Activated gamma-delta T cell (primary cell): ENCODE measurements around the gene ZBTB24.
"Not testable (repeated sequence)": the region's sequence is repeated elsewhere in the genome, so short reads cannot be mapped to it uniquely, and the experiment has no call there.

ENCODE experiments used
- DNase-seq: peaks from one replicate; lab custom pipeline; 2025; lab: John Stamatoyannopoulos, UW
- total RNA-seq, 2 donors: gene quantifications; one replicate each; lab custom pipeline; 2026; lab: John Stamatoyannopoulos, UW

ZBTB24 gene
- total RNA-seq: 65.1 to 82.9 reads per million in 2 donors

DNA sequence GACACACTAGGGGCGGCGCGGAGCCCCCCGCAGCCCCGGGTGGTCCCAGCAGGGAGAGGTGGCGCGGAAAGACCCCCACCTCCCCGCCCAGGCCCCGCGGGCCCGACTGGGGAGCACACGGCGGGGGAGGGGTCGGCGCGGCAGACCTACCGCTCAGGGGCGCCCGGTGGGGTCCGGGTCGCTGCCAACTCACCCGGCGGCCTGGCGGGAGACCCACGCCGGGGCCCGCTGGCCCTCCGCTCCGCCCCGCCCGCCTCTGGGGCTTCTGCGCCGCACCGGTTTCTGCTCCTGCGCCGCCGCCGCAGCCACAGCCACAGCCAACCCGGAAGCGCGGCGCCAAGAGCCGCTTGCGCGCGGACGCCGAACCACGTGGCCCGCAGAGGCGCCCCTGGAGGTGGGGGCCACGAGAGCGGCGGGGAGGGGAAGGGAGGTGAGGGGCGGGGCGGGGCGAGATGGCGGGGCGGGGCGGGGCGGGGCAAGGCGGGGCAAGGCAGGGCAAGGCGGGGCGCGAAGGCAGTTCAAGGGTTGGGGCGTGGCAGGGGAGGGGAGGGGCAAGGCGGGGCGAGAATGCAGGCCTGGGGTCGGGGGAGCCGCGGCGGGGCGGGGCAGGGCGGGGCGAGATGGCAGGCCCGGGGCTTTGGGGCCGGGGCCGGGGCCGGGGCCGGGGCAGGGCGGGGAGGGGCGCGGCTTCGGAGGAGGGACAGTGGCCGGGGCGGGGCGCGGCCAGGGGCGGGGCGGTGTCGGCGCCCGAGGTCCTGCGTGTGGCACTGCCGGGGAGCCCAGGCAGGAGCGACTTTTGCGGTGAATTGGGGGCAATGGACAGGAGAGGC is at the start of gene ZBTB24:
Gene ZBTB24 (minus strand): TSS at position 315 of the 830 bp plus-strand sequence. CDS start 1,193 bp downstream, outside the sequence.
- DNase-seq: peak; percentile 88

DNA sequence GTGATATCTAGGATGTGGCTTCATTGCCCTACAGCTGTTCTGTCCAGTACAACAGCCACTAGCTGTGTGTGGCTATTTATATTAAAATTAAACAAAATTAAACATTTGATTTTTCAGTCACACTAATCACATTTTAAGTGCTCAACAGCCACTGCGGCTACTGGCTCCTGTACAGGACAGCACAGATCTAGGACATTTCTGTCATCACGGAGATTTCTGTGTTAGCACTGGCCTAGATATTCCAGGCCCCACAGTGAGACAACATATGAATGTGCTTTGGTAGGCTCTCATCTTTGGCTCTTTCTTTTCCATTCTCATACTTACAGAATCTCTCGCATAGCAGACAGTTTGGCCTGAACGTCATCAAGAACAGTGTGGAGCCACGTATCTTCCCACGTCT is 48.4 kb upstream of the ZBTB24 start:
- no peak for DNase-seq

DNA sequence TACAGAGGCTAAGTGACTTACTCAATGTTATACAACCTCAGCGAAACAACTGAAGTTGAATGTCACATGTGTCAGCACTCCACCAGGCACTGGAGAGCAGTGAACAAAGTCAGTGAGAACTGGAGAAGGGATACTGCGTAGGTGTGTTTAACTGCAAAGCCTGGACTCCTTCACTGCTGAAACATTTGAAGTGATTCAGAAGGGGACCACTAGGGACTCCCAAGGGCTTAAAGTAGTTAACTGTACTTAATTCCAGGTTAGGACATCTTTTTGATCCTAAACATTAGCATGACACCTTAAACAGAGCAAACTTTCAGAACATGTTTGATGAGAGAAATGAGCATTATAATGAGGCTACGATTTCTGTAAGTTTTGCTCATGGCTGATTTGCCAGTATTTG is 45.0 kb upstream of the ZBTB24 start:
- DNase-seq: no peak

DNA sequence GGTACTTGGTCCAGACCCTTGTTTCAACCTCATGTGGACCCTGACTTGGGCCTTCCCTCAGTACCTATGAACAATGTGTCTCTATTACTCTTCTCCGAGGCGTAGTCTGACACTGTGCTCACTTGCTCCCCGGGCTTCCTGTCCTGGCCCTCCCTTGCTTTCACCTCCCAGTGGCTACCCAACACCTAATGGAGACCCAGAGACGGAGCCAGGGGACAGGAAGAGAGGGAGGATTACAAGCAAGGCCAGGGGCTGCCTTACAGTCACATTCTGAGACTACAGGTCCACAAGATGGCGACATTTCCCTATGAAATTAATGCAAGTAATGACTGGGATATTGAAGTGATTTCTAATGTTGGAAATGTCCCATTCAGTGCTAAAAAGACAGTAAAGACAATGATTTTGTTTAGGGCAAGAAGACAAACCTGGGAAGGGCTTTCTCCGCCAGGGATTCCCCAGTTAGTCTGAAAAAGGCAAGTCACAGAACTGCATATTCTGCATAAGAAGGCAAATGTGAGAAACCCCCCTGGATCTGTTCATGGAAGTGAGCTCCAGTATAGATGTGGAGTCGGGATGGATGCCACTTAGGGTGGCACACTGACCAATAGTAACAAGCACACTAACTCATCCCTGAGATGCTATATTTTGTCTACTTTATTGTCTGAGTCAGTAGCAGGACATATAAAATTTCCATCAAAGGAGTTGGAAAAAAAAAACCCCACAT is 44.0 kb upstream of the ZBTB24 start:
- DNase-seq: no peak

DNA sequence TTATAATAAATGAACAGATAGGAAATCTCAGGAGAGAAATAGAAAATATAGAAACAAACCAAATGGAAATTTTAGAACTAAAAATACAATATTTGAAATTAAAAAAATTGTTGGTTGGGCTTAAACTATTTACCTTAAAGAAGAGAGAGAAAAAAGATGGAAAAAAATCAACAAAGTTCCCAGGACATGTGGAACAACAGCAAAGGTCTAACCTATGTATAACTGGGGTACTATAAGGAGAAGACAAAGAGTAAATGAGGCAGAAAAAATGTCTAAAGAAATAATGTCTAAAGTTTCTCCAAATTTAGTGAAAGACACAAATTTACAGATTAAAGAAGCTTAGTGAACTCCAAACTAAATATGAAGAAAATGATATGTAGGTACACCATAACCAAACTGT is 41.1 kb upstream of the ZBTB24 start:
- no peak for DNase-seq

DNA sequence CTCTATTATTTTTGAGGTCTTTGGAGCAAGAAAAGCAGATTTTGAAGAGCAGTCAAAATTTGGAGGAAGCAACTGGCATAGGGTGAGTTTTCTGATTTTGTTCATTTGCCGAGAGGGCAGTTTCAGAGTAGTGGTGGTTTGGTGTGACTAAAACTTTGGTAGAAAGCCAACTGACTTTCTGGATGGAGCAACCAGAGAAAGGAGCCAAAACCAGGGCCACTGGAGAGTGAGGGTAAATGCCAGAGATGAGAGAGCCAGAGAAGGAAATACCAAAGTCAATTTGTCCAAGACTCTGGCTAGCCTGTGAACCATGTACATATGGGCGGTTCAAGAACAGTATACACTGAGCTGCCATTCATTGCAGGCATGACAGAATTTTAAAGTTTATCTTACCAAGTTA is 40.5 kb upstream of the ZBTB24 start:
- no peak for DNase-seq

DNA sequence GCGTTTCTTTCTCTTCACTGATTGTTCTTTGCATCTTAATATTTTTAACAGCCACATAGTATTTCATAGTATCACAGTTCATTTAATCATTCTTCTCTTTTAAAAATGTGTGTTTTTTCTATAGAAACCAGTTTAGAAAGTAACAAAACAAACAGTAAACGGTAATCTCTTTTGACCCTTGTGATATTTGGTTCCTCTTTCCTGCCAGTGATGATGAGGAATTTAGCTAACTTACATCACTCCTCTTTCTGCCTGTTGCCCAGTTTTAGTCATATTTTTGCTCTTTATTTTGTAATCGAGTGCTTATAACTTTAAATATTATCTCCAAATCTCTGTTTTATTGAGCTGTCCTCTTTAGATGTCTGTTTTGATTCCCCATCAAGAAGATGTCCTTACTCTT is 38.1 kb upstream of the ZBTB24 start:
- DNase-seq: no peak

DNA sequence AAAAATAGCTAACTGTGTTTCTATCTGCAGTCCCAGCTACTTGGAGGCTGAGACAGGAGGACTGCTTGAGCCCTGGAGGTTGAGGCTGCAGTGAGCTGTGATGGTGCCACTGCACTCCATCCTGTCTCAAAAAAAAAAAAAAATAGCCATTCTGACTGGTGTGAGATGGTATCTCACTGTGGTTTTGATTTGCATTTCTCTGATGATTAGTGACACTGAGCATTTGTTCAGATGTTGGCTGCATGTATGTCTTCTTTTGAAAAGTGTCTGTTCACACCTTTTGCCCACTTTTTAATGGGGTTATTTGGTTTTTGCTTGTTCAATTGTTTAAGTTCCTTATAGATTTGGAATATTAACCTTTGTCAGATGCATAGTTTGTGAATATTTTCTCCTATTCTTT is 36.6 kb upstream of the ZBTB24 start:
- DNase-seq: not testable (repeated sequence)

DNA sequence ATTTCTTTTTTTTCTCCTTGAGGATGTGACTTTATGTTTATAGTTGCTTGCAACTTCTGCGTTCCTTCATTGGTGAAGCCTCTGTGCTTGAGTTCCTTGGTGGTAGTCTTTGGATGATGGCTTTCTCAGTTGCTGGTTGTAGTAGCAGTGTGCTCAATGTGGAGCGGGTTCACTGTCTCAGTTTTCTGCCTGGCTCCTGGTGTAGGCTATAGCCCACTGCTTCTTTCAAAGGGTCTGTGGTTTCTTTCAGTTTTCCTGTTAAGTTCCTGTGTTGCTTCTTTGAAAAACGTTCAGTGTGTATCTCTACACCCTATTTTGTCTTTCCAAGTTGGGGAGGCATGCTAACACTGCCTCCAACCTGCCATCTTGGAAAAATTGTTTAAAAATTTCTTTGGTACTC is 33.9 kb upstream of the ZBTB24 start:
- no peak for DNase-seq

DNA sequence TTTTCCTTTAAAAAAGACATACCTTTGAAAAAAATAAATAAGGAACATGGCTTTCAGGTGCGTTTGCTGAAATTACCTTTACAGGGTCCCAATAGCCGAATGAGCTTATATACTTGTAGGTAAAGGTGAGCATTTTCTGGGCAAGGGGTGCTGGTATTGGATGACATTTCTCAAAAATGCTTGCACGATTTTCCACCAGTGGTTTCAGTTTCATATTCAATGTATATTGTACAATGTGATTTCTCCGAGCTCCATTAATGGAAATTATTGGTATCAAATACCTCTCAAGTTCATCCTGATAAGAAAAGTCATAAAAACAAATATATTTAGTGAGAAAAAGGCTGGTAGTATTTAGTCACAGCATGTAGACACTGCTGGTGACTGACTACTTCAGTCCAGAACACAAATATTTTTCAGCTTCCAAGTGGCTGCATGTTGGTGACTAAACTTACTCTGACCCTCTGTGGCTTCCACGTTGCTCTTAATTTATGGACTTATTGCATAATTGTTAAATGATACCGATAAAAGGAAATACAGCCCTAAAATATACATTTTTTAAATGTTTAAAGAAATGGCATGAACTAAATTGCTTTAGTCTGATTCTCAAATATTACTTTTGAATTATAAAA is 32.9 kb upstream of the ZBTB24 start:
- no peak for DNase-seq

DNA sequence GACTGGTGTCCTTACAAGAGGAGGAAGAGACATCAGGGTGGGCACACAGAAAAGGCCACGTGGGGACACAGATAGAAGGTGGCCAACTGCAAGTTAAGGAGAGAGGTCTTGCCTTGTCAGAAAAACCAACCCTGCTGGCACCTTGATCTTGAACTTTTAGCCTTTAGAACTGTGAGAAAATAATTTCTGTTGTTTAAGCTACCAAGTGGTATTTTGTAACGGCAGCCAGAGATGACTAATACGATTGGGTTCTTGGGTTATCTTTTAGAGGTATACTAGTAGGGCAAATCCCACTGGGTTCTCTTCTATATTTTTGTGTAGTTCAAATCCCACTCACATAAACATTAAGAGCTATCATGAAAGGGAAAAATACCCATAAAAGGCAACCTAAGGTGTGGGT is 31.9 kb upstream of the ZBTB24 start:
- no peak for DNase-seq

DNA sequence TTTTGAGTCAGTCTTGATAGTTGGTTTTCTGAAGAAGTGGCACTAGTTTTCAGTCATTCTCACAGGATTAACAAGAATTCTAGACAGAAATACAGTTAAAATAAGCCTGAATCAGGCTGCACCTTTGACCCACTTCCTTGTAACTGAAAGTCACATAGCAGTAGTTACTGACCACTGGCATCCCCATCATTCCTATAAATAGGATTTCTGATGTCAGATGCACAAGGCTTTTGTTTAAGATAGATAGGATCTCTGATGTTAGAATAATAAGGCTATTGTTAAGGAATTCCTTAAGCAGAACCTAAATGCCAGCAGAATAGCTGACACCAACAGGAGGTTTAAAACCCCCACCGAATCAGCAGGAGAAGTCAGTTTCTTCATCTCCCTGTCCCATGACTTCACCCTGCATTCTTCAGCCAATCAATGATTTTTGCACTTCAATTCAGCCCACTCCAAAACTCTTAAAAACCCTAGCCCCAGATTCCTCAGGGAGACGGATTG is 30.6 kb upstream of the ZBTB24 start:
- DNase-seq: no peak

DNA sequence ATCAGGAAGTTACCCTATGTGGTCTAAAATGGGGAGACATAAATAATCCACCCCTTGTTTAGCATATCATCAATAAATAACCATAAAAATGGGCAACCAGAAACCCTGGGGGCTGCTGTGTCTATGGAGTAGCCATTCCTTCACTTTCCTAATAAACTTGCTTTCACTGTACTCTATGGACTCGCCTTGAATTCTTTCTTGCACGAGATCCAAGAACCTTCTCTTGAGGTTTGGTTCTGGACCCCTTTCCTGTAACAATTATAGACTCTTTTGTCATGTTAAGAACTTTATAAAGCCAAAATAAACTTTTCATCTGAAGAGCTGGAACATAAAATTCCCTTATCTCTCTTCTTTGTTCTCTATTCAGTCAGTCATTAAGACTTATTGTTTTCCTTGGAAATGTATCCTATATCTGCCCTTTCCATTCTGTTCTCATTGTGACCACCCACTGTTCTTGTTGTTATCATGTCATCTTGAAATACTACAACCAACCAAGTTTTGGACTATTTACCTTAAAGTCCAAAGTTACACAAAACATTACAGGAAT is 29.3 kb upstream of the ZBTB24 start:
- DNase-seq: no peak

DNA sequence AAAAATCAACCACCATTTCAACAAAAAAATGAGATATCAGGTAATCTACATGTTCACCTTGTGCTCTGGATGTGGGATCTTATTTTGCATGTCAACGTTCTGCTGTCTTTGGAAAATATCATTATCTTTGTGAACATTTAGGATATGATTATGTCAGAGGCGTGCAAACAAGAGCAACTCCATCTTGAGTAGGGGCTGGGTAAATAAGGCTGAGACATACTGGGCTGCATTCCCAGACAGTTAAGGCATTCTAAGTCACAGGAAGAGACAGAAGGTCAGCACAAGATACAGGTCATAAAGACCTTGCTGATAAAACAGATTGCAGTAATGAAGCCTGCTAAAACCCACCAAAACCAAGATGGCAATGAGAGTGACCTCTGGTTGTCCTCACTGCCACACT is 28.8 kb upstream of the ZBTB24 start:
- DNase-seq: no peak

DNA sequence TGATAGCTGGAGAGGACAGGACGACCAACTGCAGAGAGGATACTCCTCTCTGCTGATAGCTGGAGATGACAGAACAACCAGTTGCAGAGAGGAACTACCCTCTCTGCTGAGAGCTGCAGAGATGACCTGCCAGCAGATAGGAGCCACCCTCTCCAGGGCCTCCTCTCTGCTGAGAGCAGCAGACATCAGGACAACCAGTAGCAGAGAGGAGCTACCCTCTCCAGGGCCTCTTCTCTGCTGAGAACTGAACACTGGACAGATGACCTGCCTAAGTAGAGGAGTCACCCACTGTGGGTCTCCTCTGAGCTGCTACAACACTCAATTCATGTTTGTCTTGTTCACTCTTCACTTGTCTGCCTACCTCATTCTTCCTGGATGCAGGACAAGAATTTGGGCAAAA is 27.3 kb upstream of the ZBTB24 start:
- no peak for DNase-seq

DNA sequence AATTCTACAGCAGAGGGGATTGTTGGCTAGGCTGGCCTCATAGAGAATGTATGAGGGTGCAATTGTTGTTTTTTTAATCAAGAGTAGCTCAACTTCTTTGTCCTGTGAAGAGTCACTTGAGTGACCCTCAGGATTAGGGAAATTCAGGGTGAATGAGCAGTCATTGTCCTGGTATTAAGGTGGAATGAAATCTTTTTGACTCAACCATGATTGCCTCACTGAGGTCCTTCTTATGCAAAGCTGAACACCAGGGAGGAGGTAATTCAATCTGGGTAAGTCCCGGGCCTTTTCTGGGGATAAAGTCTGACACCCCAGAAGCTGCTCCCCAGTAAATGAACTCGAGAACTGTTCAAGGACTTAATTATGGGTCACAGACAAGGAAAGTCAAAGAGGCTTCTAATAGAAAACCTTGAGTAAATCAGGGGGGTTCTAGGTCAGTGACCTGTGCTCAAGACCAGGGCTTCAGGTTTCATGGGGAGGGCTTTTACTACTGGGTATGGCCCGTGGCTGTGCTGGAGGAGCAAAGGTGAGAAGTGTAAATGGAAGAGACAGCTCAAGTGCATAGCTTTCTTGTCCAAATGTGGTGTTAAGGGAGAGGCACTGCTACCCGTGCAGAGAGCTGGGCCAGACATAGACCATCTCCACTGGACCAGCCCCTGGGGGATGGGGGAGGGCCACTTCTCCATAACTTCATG is 25.3 kb upstream of the ZBTB24 start:
- DNase-seq: no peak

DNA sequence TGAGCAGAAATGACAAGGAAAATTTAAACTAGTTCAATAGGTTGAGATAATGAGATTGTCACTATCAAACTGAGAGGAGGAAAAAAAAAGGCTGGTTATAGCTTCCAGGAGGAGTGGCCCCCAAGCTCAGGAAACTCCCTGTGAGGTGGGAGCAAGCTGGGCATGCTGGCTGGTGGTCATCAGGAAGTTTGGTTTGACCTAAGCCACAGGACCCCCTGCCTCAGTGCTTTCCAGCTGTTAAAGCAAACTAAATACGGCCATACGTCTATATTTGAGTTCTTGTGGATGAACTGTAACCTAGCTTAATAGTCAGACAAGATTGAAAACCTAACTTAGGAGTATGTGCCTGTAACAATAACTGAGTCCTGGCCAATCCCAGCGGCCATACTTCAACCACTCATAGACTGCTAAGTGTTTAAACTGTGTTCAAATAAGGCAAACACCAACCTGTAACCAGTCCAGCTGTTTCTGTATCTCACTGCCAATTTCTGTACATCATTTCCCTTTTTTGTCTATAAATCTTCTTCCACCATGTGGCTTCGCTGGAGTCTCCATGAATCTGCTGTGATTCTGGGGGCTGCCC is 24.6 kb upstream of the ZBTB24 start:
- DNase-seq: no peak

DNA sequence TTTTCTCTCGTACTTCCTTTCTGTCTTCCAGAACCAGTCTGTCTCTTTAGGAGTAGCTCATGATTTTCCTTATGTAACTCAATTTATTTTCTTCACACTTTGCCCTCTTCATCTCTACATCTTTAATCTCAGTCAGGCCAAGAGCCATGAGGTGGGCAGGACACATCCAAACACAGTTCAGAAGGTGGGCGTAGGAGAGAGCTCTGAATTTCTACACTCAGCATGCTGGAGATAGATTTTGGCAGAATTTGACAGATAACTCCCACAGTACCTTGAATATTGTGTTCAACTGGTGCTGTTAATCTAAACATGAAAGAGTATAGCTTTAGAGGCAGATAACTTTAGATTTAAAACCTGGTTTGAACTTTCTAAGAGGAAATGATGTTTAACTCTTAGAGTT is 23.8 kb upstream of the ZBTB24 start:
- no peak for DNase-seq

DNA sequence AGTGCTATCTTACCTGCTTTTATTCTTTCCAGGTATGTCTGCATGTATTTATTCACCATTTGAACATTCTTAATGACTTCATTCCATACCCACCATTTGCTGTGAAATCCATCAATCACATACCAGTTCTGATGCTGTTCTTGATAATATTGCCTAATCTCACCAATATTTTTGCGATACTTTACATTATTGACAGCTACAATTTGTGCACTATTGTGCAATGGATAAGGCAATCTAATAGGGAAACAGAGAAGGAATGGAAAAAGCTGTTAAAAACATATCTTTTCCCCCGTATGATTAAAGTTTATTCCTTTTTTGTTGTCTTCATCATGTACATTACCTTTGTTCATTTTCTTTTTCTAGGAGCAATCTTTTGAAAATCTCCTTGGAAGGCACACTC is 23.3 kb upstream of the ZBTB24 start:
- no peak for DNase-seq

DNA sequence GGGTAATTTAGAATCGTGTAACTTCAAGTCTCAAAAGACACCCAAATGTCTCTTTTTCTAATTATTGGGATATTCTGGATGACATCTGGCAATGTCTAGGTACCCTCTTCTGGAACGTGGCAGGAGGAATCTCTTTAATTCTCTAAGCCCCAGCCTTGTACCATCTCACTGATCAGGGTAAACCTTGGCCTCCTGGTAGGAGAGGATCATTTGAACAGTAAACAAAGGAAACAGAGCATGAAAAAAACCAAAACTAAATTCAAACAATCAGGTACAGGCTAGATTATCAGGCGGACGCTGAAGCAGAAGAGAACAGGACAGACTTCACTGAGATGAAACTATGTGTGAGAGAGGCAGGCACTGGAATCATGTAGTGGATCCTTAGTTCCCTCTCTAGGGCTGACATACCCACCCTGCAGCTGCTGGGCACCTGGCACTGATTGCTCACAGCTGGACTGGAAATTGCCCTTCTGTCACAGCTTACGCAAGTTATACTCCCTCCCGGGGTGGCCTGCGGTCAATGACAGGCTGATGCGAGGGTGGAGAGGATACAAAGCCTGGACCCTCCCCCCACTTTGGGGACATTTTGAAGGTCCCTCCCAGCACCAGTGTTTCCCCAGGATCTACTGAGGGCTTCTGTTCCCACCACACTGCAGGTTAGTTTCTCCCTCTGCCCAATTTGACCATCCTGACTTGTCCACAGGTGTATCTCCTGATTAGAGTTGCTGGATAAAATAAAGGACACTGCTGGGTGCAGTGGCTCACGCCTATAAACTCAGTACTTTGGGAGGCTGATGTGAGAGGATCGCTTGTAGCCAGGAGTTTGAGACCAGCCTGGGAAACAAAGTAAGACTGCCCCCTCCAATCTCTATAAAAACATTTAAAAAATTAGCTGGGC is 20.6 kb upstream of the ZBTB24 start:
- no peak for DNase-seq
